ENCODE data around the gene TNIP2.

GRCh38 chr4:2712261-2712842 is 43.8 kb downstream of the TNIP2 start:
- peak; percentile 39 for TF ChIP-seq CTCF (conservative IDR thresholded peaks at IDR 0.05; ENCODE audit: low read depth, low read length)
- TF ChIP-seq EZH2 (IDR thresholded peaks at IDR 0.05; ENCODE audit: borderline replicate concordance, low read depth, low read length, poor library complexity, severe bottlenecking), result no peak

Data from A673 (cell line).